ENCODE data around the gene TWIST1. TPM values are rescaled to one million over a fixed set of nuclear protein-coding genes. Genes with fewer than 3 reads are reported as not detected.

TWIST1 gene
- polyA plus RNA-seq, 1 of the 3 experiments (the other 2 are of a cell fraction): 170 TPM

- TF ChIP-seq, protein P1, sequence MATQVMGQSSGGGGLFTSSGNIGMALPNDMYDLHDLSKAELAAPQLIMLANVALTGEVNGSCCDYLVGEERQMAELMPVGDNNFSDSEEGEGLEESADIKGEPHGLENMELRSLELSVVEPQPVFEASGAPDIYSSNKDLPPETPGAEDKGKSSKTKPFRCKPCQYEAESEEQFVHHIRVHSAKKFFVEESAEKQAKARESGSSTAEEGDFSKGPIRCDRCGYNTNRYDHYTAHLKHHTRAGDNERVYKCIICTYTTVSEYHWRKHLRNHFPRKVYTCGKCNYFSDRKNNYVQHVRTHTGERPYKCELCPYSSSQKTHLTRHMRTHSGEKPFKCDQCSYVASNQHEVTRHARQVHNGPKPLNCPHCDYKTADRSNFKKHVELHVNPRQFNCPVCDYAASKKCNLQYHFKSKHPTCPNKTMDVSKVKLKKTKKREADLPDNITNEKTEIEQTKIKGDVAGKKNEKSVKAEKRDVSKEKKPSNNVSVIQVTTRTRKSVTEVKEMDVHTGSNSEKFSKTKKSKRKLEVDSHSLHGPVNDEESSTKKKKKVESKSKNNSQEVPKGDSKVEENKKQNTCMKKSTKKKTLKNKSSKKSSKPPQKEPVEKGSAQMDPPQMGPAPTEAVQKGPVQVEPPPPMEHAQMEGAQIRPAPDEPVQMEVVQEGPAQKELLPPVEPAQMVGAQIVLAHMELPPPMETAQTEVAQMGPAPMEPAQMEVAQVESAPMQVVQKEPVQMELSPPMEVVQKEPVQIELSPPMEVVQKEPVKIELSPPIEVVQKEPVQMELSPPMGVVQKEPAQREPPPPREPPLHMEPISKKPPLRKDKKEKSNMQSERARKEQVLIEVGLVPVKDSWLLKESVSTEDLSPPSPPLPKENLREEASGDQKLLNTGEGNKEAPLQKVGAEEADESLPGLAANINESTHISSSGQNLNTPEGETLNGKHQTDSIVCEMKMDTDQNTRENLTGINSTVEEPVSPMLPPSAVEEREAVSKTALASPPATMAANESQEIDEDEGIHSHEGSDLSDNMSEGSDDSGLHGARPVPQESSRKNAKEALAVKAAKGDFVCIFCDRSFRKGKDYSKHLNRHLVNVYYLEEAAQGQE (IDR thresholded peaks at IDR 0.05; ENCODE audit: low read depth, low read length): peak; percentile 82
- TF ChIP-seq GATA2 (CRISPR knock-in tag; IDR thresholded peaks at IDR 0.05): no peak
- TF ChIP-seq FOXJ3 (CRISPR knock-in tag; IDR thresholded peaks at IDR 0.05): no peak
- TF ChIP-seq USF2 (IDR thresholded peaks at IDR 0.05; ENCODE audit: borderline replicate concordance, low read depth, low read length): no peak
- peak; percentile 20; the same call in 1 of the 2 replicates for TF ChIP-seq YY1 (IDR thresholded peaks at IDR 0.05; ENCODE audit: low read depth)
- TF ChIP-seq POLR2AphosphoS5 (IDR thresholded peaks at IDR 0.05; ENCODE audit: low read depth, low read length): peak; percentile 100
- peak; percentile 53; the same call in 1 of the 2 replicates for TF ChIP-seq TEAD4 (IDR thresholded peaks at IDR 0.05; ENCODE audit: borderline replicate concordance, insufficient read depth)
- peak; percentile 48; the same call in 1 of the 2 replicates for TF ChIP-seq GABPA (IDR thresholded peaks at IDR 0.05; ENCODE audit: low read depth)
- no peak for TF ChIP-seq IRF3 (IDR thresholded peaks at IDR 0.05; ENCODE audit: low read depth, low read length)
Measured at GRCh38 chr7:19117091-19117869, at the start of gene TWIST1 (continued).

DNA sequence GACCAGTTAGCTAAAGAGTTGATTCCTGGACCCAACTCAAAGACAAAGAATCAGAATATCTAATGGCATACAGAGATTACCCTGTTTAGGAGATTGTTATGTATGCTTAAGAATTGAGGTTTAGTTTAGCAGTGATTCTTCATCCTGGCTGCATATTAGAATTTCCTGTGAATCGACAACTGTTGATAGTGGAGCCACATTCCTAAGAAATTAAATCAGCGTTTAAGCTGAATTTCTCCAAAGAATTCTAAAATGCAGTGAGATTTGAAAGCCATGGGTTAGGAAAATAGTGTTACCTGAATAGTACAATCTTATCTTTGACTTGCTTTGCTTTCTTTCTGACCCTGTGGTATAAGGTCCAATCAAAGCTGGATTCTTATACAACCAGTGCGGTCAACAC is 44.2 kb upstream of the TWIST1 start:
- no peaks in the 10 kb centered on the region; the same call in 1 of the 2 replicates for H3K27me3 ChIP-seq (ENCODE audit: insufficient read depth)
- H3K4me2 ChIP-seq: no peak overlapping the region
- H4K20me1 ChIP-seq (ENCODE audit: insufficient read depth): no peaks in the 10 kb centered on the region
- no peaks in the 10 kb centered on the region for H3K9me2 ChIP-seq
- ChIA-PET CTCF (interaction anchor here (0.8 kb wide), 1 partner anchor 840 kb away, joined by 3 read pairs; no protein-coding TSS in a partner anchor), POLR2A (no interaction called here)
- H3K4me1 ChIP-seq (ENCODE audit: control insufficient read depth in 1 of 2, insufficient read depth in 2 of 2, low read depth in 1 of 2, low read length in 1 of 2): no peaks in the 10 kb centered on the region
- H3K36me3 ChIP-seq (replicated peaks in 1 of 2; ENCODE audit: control insufficient read depth in 1 of 2, insufficient read depth in 2 of 2, low read length in 1 of 2): no peaks in the 10 kb centered on the region
- no peaks in the 10 kb centered on the region for H3K9me3 ChIP-seq
- H3K27ac ChIP-seq (ENCODE audit: low read depth in 2 of 2, low read length in 1 of 2): no peak overlapping the region
- no peak overlapping the region for H2AFZ ChIP-seq (ENCODE audit: low read depth)
- H3K79me2 ChIP-seq (ENCODE audit: insufficient read depth): no peaks in the 10 kb centered on the region
- WGBS (ENCODE audit: low lambda C conversion rate): 12% methylated on average over 3 of the region's 3 CpGs
- H3F3A ChIP-seq (replicated peaks; ENCODE audit: insufficient read depth): no peaks in the 10 kb centered on the region
- no peak for DNase-seq
- H3K4me3 ChIP-seq (ENCODE audit: low read depth in 2 of 2, low read length in 1 of 2): no peak overlapping the region
- H3K9ac ChIP-seq: no peak overlapping the region
- no peak for TF ChIP-seq FOXJ3 (CRISPR knock-in tag; IDR thresholded peaks at IDR 0.05)
- TF ChIP-seq SIN3A (IDR thresholded peaks at IDR 0.05; ENCODE audit: borderline replicate concordance, low read depth, low read length): no peak
- TF ChIP-seq GABPA (IDR thresholded peaks at IDR 0.05; ENCODE audit: low read depth): no peak
- TF ChIP-seq FOSL2 (IDR thresholded peaks at IDR 0.05; ENCODE audit: borderline replicate concordance, low read depth): no peak
- TF ChIP-seq USF2 (IDR thresholded peaks at IDR 0.05; ENCODE audit: borderline replicate concordance, low read depth, low read length): no peak
- no peak for TF ChIP-seq GATA2 (CRISPR knock-in tag; IDR thresholded peaks at IDR 0.05)
- TF ChIP-seq, protein P1 (IDR thresholded peaks at IDR 0.05; ENCODE audit: low read depth, low read length): no peak
- TF ChIP-seq NRF1 (IDR thresholded peaks at IDR 0.05; ENCODE audit: low read depth, low read length): no peak
- TF ChIP-seq TCF12 (IDR thresholded peaks at IDR 0.05): no peak
- TF ChIP-seq IRF3 (IDR thresholded peaks at IDR 0.05; ENCODE audit: low read depth, low read length): no peak
- no peak for TF ChIP-seq FOXM1 (IDR thresholded peaks at IDR 0.05; ENCODE audit: low read depth)
- no peak for TF ChIP-seq NFIC (IDR thresholded peaks at IDR 0.05; ENCODE audit: borderline replicate concordance)
- TF ChIP-seq MAX (IDR thresholded peaks at IDR 0.05; ENCODE audit: low read depth): no peak

Data from SK-N-SH (cell line).